ENCODE measurements around the gene CGNL1.

Gene CGNL1

DNA sequence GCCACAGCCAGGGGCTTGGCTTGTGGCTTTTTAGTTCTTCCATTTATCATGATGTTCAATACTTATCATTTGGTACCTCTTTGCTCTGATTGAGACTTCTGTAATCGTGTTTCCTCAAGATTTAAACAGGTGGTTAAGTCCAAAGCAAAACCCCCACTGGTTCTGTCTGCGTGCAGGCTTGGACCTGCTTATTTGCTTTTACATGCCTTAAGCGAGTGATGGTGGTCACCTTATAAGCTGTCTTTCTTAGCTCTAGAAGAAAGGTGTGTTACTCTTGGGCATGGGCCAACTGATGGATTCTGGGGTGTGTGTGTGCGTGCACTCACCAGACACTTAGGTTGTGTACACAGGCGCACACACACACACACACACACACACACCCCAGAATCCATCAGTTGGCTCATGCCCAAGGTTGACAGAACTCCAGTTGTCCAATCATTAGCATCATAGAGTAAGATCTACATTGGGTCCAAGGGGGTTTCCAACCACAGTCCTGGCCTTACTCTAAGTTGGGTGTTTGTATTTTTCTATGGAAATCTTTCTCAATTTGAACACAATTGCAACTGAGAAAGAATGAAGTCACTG lies 216.6 kb downstream of the CGNL1 start:
- DNase-seq, result no peak

DNA sequence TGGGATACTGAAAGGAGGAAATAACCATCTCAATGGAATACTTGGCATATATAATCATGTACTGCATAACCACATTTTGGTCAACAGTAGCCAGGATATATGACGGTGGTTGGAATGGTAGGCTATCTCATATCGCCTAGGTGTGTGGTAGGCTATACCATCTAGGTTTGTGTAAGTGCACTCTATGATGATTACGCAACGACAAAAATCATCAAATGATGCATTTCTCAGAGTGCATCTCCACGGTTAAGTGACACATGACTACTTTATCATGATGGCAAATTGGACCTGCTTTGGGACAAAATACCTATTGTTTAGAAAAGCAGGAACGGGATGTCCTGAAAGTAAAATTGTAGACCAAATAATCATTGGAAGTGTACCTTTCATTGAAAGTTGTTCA lies 218.2 kb downstream of the CGNL1 start:
- DNase-seq, result no peak

DNA sequence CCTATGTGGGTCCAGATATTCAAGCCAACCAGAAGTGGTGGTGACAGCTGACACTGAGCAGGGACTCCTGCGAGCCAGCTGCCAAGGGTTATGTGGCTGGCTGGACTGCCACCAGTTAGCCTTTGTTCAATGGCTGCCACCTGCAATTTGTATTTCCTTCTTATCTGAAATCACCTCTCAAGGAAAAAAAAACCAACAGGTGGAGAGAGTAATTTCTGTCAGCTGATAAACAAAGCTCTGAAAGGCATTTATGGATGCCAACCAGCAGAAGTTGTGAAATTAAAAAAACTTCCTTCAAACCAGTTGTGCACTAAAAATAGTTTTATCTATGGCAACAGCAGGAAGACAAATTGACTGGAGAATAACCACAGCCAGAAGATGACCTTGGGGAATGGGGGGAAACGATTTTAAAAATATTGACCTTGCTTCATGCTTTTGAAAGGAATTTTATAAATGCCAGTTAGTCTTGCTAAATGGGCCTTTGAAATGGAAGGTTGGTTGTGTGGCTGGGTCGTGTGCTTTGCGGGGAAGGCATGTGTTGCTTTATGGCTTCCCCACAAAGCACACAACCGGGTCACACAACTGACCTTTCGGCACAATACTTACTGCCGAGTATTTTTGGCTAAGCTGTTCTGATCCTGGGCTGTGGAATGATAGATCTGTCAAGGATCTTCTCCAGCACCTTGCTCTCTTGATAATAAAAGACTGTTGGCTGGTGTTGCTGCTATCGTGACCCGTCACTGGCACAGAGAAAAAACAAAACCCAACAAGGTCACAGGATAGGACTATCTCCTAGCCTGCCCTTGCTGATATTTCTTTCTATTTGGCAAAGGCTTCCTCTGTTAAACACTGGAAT lies 218.9 kb downstream of the CGNL1 start:
- DNase-seq, result no peak

DNA sequence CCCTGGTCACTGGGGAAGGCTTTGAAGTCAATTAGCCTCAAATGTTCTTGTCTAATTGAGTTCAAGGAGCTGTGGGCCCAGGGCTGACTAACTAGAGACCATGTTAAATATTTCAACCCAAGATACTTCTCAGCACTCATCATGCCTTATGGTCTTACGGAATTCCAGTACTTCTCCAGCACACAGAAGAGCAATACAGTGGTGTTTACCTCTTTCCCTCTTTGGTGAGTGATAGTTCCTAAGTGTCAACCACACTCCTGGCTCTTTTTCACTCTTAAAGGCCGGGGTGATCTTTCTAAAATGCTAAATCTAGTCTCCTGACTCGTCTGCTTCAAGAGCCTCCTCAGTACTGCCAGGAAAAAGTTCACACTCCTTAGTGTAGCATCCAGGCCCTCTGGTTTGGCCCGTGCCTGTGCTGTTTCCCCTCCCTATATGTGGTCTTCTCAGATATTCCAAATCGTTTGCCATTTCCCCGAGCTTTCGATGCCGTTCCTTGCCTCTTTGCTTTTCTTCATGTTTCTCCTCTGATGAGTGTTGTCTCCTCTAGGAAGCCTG lies 220.1 kb downstream of the CGNL1 start:
- DNase-seq, result no peak

DNA sequence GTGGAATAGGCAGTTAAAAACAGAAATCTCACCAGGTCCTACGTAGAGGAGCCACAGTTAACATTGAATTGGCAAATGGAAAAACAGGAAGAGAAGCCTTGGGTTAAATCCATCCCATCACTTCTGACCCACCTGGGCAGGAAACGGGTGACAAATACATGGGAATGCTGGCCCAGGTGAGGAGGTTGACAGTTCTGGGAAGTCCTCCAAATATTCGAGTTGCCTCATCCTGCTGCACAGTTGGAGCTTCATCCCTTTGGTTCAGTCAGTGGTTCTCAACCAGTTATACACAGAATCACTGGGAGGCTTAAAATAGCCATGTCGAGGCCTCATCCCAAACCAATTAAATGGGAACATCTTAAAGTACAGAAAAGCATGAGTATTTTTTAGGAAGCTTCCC lies 220.7 kb downstream of the CGNL1 start:
- no peak for DNase-seq

DNA sequence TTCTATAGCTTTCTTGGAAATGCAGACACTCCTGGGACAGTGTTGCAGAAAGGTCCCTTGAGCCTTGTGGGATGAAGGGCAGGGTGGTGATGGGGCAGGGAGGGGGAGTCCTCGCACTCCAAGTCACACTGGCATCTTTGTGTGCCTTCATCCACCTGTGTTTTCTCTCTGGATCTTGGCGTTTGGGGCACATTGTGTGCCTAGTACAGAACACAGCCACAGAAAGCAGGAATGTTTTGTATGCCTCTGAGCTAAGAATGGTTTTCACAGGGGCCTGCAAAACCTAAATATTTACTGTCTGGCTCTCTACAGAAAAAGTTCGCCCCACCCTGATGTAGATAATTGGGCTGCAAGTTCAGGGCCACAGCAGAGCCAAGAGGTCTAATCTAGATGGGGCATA lies 221.1 kb downstream of the CGNL1 start:
- no peak for DNase-seq

DNA sequence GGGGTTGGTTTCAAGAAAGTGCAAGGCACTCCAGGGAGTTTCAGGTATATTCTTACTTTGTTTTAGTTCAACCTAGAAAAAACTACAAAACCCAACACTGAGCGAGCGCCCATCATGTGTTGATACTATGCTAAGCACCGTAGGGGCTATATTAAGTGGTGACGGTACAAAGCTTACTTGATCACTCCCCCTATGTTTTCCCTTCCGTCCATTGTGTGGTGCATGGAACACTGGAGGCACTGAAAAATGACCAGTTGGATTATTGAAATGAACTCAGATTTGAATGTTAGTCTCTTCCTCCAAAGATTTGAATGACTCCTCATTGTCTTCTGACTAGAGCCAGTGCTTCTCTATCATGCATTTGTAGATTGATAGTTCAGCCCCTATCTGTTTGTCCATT lies 222.0 kb downstream of the CGNL1 start:
- no peak for DNase-seq

DNA sequence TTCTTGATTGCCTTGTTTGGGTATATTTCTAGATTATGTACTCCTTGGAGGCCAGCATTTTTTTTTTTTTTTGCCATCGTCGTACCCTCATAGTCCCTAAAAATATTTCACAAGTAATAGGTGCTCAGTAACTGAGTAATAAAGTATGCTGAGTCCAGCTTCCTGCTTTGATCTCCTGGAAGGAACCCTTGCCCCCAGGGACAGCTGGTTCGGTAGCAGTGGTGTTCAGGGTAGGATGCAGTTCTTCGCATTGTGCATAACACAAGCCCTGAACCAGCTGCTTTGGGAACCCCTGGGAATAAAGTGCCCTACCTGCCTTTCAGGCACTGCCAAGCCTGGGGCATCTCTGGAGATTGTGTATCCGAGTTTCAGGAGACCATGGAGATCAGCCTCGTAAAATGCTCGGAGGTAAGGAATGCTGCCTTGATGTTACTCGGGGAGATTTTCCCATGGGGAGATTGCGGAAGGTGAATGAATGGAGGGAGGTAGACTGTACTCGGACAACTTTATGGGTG lies 223.0 kb downstream of the CGNL1 start:
- no peak for DNase-seq

DNA sequence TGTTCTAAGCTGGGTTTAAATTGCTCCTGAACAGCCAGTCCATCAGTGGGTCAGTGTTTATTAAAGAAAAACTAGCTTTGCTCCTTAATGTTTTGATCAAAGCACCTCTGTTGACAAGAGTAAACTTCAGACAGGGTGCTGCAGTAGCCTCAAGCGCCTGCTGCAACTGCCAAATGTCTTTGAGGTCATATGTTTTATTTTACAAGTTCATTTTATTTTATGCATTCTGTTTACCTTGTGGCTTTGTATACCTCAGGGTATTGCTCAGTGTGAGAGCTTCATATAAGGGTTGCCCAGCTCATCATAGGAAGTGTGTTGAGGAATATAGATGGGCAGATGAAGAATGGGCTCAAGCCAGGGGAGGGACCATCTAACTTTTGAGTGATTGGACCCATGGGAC lies 223.9 kb downstream of the CGNL1 start:
- DNase-seq, result no peak
